Skin epidermis (tissue), 12 donors: ENCODE results near the gene SERPINB5.
"Not testable (repeated sequence)": the region's sequence is repeated elsewhere in the genome, so short reads cannot be mapped to it uniquely, and the experiment has no call there.

ENCODE experiments used
- H3K27ac ChIP-seq, 21 experiments: fragments of 200-600 bp; sonication (generic) in 11 of 21; one replicate each; pipeline ENCODE4 v1.5.0; 2020; ENCODE audit warnings: mild to moderate bottlenecking in 3 of 21, inconsistent platforms in 2 of 21, moderate library complexity in 2 of 21
- H3K4me3 ChIP-seq, 7 experiments: fragments of 200-600 bp; sonication (generic) in 2 of 7; one replicate each; pipeline ENCODE4 v1.5.0; 2020; ENCODE audit warnings: inconsistent platforms in 2 of 7, mild to moderate bottlenecking in 2 of 7, moderate library complexity in 1 of 7

The SERPINB5 gene

DNA sequence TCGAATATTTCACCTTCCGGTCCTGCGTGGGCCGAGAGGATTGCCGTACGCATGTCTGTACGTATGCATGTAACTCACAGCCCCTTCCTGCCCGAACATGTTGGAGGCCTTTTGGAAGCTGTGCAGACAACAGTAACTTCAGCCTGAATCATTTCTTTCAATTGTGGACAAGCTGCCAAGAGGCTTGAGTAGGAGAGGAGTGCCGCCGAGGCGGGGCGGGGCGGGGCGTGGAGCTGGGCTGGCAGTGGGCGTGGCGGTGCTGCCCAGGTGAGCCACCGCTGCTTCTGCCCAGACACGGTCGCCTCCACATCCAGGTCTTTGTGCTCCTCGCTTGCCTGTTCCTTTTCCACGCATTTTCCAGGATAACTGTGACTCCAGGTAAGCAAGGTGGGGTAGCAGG is at the start of gene SERPINB5:
SERPINB5 (plus strand) TSS at position 291 of the 400 bp plus-strand sequence. CDS start 7,471 bp downstream, outside the sequence.
- Histone ChIP-seq H3K27ac (peak within 1 kb of the TSS; percentile 43 to 88 (median 77)), H3K4me3 (peak within 1 kb of the TSS; percentile 25 to 52 (median 34))

- Histone ChIP-seq H3K4me3 (no peak overlapping the region), H3K27ac (peak overlapping the region in 11 of 21 experiments; percentile 22 to 79 (median 65))
These were observed 49.2 kb upstream of the SERPINB5 start for GRCh38 chr18:63427558-63427957.

GRCh38 chr18:63430526-63430925 is 46.2 kb upstream of the SERPINB5 start:
- Histone ChIP-seq H3K27ac (no peak overlapping the region), H3K4me3 (no peak overlapping the region)

GRCh38 chr18:63431180-63431579 is 45.6 kb upstream of the SERPINB5 start:
- Histone ChIP-seq H3K27ac (no peak overlapping the region), H3K4me3 (no peak overlapping the region)

- peak overlapping the region in 4 of 21 experiments; percentile 8 to 45 (median 29) for H3K27ac ChIP-seq
These were observed 43.4 kb upstream of the SERPINB5 start for GRCh38 chr18:63433334-63433866.

DNA sequence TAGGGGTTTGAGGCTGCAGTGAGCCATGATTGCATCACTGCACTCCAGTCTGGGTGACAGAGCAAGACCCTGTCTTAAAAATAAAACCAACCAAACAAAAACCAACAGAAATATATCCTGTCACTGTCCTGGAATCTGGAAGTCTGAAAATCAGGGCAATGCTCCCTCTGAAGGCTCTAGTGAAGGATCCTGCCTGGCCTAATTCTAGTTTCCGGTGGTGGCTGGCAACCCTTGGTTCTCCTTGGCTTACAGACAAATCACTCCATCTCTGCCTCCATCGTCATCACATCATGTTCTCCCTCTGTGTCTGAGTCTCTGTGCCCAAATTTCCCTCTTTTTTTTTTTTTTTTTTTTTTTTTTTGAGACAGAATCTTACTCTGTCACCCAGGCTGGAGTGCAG is 38.6 kb upstream of the SERPINB5 start:
- no peak overlapping the region for H3K4me3 ChIP-seq
- peak overlapping the region in 1 of 21 experiments; percentile 7 for H3K27ac ChIP-seq

More at GRCh38 chr18:63433334-63433866, 43.4 kb upstream of the SERPINB5 start:
- H3K4me3 ChIP-seq = no peak overlapping the region

DNA sequence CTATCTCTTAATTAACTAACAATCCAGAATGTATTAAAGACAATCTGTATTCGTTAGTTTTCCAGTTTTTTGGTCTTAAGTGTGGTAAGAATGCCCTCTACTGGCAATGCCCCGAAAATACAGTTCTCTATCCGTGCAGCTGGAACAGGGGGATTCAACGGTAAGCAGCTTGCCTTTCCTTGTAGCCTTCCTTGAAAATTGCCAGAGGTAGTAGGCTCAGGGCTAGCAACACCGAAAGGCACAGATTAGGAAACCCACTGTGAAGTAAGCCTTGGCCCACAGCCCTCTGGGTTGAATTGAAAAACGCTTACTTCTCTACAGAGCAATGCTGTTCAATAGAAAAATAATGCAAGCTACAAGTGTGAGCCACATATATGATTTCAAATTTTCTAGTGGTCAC is 37.4 kb upstream of the SERPINB5 start:
- Histone ChIP-seq H3K27ac (no peak overlapping the region), H3K4me3 (no peak overlapping the region)

DNA sequence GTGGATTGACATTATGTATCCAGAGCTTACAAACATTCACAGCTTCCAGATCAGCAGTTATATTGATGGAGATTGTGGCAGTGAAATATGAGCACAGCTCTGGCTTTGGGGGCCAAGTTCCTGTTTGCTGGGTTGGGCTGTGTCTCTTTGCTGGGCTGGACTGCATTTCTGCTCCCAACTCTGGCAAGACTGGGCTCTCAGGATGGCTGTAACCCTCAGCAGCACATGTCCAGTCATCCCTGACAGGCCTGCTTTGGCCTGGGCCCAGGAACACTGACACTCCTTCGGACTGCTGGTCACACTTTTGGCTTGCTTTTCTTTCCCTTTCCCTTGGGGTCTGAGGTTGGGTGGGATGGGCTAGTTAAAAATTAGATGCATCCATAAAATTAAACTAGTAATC is 36.5 kb upstream of the SERPINB5 start:
- no peak overlapping the region for H3K4me3 ChIP-seq
- H3K27ac ChIP-seq = peak overlapping the region in 3 of 21 experiments; percentile 33 to 39 (median 36)

- H3K27ac ChIP-seq = peak overlapping the region in 2 of 21 experiments; percentile 36 to 39
- H3K4me3 ChIP-seq = no peak overlapping the region
These were observed 35.9 kb upstream of the SERPINB5 start for GRCh38 chr18:63440881-63441280.

GRCh38 chr18:63443829-63444228 is 32.9 kb upstream of the SERPINB5 start:
- peak overlapping the region in 19 of 21 experiments; percentile 34 to 87 (median 72) for H3K27ac ChIP-seq

DNA sequence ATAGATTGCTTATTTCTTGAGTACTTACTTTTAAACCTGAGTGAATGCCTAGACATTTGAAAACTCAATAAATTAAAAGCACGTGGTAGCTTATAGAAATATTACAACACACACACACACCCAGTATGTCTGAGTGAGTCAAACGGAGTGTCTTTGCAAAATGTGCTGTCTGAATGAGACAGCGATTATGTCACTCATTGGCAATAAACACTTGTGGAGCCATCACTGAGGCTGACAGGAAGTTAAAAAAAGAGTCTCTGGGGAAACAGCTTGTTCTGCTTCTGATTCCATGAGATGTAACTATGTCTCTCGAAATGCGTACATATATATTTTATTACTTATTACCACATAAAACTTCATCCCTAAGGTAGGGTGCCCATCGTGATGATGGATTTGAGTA is 32.2 kb upstream of the SERPINB5 start:
- H3K4me3 ChIP-seq = no peak overlapping the region
- peak overlapping the region in 20 of 21 experiments; percentile 18 to 87 (median 72) for H3K27ac ChIP-seq

More at GRCh38 chr18:63443829-63444228, 32.9 kb upstream of the SERPINB5 start:
- H3K4me3 ChIP-seq = no peak overlapping the region

- H3K4me3 ChIP-seq = no peak overlapping the region
These were observed 31.7 kb upstream of the SERPINB5 start for GRCh38 chr18:63445037-63445436.

DNA sequence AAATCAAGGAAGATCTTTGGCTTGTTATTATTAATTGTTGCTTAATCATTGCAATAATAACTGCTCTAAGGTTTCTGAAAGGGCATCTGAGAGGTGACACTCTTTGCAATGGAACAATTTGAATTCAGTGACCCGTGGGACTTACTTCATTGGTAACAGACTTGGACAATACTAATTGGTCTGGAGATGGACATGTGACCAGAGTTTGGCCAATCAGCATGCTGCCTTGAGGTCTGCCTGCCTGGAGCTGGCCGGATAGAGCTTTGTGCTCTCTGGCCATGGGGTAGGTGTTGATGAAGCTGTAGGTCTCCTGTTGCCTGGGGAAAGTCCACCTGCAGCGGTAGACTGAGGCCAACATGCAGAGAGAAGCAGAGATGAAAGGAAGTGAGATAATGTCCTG is 30.5 kb upstream of the SERPINB5 start:
- peak overlapping the region in 1 of 21 experiments; percentile 46 for H3K27ac ChIP-seq

More at GRCh38 chr18:63445037-63445436, 31.7 kb upstream of the SERPINB5 start:
- H3K27ac ChIP-seq = peak overlapping the region in 19 of 21 experiments; percentile 18 to 87 (median 71)

DNA sequence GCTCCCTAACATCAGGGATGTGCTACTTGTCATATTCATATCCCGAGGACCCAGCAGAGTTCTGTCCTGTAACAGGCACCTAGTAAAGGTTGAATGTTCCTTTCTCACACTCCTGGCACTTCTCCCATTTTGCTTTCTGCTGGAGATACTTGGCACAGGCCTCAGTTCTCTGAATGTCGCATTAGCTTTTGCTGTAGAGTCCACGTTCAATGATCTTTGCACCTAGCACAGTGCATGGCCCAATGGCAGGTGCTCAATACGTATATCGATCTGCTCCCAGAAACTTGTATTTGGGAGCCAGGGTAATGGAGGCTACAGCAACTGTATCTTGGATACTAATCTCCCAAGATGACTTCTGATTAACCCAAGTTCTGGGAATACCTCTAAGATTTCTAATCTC is 29.7 kb upstream of the SERPINB5 start:
- no peak overlapping the region for H3K4me3 ChIP-seq
- no peak overlapping the region for H3K27ac ChIP-seq

More for the DNA sequence above, 30.5 kb upstream of the SERPINB5 start:
- no peak overlapping the region for H3K4me3 ChIP-seq

GRCh38 chr18:63449426-63449825 is 27.3 kb upstream of the SERPINB5 start:
- no peak overlapping the region for H3K4me3 ChIP-seq
- no peak overlapping the region for H3K27ac ChIP-seq

GRCh38 chr18:63451799-63452660 is 24.7 kb upstream of the SERPINB5 start:
- Histone ChIP-seq H3K27ac (peak overlapping the region in 3 of 21 experiments; percentile 2 to 51 (median 20)), H3K4me3 (no peak overlapping the region)

GRCh38 chr18:63452751-63453150 is 24.0 kb upstream of the SERPINB5 start:
- not testable (repeated sequence) for H3K4me3 ChIP-seq
- H3K27ac ChIP-seq = peak overlapping the region in 2 of 21 experiments; percentile 20 to 51

DNA sequence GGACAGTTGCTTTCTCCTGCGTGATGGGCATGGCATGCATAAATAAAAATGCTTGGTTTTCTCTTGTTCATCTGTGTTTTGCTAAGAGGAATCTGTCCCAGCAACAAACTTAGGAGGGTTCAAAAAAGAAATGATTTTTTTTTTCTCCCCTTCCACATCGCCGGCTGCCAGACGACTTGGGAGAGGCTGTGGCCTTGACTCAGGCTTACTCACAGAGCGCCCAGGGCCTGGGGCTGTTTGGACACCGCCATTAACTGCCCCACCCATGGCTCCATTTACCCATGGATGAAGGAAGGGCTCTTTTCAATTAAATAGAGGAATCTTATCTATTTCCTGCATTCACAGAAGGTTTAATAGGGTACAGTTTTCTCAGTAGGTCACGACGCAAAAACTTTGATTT is 22.3 kb upstream of the SERPINB5 start:
- H3K27ac ChIP-seq = peak overlapping the region in 11 of 21 experiments; percentile 3 to 74 (median 53)

GRCh38 chr18:63457977-63458376 is 18.8 kb upstream of the SERPINB5 start:
- no peak overlapping the region for H3K27ac ChIP-seq
- no peak overlapping the region for H3K4me3 ChIP-seq

More for the DNA sequence above, 22.3 kb upstream of the SERPINB5 start:
- H3K4me3 ChIP-seq = no peak overlapping the region

DNA sequence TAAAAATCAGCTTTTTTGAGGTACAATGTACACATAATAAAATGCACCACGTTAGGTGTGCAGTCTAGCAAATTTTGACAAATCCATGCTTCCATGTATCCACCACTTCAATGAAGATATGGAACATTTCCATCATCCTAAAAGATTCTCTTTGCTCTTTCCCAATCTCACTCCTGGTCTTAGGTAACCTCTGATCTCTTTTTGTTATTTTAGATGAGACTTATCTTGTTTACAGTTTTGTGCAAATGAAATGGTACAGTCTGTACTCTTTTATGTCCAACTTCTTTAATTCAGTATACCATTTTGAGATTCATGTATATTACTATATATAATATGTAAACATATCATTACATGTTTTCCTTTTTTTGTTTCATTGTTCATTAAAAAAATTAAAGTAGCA is 16.3 kb upstream of the SERPINB5 start:
- Histone ChIP-seq H3K27ac (no peak overlapping the region), H3K4me3 (no peak overlapping the region)

DNA sequence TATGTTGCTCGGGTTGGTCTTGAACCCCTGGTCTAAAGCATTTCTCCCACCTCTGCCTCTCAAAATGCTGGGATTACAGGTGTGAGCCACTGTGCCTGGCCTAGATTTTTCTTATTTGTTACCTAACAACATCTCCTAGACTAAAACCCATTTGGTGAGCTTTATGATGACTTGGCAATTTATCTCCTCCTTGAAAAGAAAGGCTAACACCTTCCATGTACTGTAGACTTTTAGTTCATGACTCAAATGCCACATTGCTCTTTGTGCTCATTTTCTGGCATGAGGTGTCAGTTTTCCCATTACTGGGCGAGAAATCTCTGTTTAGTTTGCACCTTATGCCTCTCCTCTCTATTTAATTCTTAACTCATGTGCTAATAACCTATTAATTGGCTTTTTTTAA is 12.3 kb upstream of the SERPINB5 start:
- no peak overlapping the region for H3K27ac ChIP-seq
- H3K4me3 ChIP-seq = no peak overlapping the region
